ENCODE data around the gene FMN1.

The FMN1 gene

DNA sequence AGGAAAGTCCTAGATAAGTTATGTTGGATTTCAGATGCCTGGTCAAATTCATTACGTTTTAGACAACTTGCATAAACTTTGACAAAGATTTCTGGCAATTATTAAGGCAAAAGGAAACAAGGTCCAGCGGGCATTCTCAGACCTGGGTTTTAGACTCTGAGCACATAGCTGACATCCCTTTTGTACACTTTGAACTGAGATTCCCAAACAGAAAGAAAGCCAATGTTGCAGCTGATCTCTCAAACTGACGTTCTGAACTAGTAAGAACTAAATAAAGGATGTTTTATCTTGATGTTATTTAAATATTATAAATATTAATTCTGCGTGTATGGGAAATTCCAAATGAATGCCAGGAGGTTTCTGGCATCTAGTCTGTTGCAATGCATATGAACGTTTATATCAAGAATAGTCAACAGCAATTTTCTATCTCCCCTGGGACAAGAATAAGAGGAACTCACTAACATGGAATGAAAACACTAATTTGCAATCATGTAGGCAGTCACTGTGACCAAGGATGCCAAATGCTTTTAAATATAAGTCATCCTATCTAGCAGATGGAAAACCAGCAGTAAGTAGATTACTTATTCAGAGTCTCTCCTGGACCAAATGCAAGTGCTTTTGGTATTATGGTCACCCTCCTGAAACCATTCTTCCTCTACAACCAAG lies 274.6 kb downstream of the FMN1 start:
- DNase-seq (ENCODE audit: low spot score): no peak

GRCh38 chr15:32918547-32918946 lies 276.0 kb downstream of the FMN1 start:
- DNase-seq (ENCODE audit: low spot score): no peak

- DNase-seq (ENCODE audit: low spot score): no peak
Observed at GRCh38 chr15:32910839-32911238, 283.7 kb downstream of the FMN1 start.

- DNase-seq (ENCODE audit: low spot score): no peak
Observed at GRCh38 chr15:32909431-32909830, 285.1 kb downstream of the FMN1 start.

- DNase-seq (ENCODE audit: low spot score): no peak
Observed at GRCh38 chr15:32908872-32909271, 285.6 kb downstream of the FMN1 start.

- peak; percentile 16 for DNase-seq (ENCODE audit: low spot score)
Observed at GRCh38 chr15:32908135-32908801, 286.2 kb downstream of the FMN1 start.

DNA sequence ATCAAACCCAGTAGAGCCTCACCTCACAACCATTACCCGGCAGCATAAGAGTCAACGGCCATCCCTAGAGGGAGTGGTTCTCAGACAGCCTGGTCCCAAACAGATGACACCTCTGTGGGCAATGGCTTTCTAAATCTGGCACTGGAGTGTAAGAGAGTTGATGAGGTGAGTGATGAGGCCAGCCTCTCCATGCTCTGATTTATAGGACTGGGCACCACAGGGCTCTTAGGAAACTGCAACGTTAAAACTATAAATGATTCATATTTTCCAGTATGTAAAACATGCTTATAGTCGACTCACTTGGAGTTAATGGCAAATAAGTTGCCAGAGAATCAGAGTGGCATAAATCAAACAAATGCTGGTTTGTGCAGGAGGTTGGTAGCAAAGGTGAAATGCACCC lies 289.0 kb downstream of the FMN1 start:
- DNase-seq (ENCODE audit: low spot score): no peak

DNA sequence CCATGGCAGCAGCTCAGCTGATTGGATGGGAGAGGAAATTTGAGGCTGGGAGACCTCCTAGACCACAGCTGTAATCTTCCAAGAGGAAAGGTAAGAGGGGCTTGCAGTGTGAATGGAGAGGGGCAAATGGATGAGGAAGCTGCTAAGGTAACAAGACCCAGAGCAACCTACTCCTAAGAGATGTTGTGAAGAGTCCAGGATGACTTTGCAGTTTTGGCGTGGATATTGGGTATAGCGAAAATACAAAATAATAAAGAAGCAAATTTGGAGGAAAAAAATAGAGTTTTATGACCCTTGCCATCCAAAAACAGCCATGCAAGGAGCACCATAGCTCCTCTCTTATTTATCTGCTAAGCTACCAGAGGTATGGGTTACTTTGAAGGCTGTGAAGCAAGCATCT lies 290.1 kb downstream of the FMN1 start:
- no peak for DNase-seq (ENCODE audit: low spot score)

- DNase-seq (ENCODE audit: low spot score): no peak
Observed at GRCh38 chr15:32903591-32904290, 290.8 kb downstream of the FMN1 start.

DNA sequence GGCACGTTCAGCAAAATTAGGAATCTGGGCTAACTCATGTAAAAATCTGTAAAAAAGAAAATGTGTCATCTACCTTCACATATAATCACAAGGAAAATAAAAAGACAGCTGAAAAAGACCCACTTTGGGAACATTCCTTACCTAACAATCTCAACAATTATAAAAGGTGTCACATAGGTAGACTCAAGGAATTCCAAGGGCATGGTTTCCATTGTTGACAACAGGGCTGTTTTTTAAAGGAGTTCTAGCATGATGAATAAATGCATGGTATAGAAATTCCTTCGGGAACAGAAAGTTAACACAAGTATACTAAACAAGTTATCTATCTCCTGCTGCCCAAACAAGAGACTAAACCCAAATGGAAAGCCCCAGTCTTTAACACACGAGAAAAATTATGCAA lies 292.5 kb downstream of the FMN1 start:
- DNase-seq (ENCODE audit: low spot score): no peak

DNA sequence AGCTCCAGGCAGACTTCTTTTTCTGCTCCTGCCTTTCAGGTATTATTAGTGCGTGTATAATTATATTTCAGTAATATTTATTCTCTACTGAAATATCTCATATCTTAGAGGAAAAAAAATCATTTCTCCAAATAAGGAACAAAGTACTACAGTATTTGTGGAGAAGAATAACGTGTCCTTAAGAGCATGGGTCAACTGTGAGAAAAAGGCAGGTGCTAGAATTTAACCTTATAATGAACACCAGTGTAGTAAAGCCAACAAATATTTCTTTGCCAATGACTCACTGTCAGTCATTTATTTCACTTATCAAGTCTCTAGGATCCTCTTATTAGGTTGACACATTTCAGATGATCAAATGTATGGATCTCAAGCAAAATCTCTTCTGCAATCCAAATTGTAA lies 293.3 kb downstream of the FMN1 start:
- no peak for DNase-seq (ENCODE audit: low spot score)

GRCh38 chr15:32899126-32899596 lies 295.4 kb downstream of the FMN1 start:
- no peak for DNase-seq (ENCODE audit: low spot score)

- no peak for DNase-seq (ENCODE audit: low spot score)
Observed at GRCh38 chr15:32898414-32898813, 296.1 kb downstream of the FMN1 start.

DNA sequence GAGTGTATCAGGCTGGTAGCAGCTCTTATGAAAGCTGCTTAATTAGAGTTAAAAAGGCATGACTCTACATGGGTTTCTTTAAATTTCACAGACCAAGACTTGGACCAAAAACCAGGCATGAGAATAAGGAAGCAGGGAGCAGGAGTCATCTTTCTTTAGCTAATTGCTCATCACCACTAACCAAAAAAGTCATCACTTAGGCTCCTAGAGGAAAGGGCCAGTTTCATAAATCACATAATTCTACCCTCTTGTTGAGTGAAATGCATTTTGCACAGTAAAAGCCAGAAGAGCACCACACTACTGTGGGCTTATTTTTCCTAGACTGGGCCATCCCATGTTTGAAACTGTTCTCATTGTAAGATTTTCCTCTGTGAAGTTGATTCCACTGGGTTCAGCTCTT lies 301.1 kb downstream of the FMN1 start:
- no peak for DNase-seq (ENCODE audit: low spot score)

DNA sequence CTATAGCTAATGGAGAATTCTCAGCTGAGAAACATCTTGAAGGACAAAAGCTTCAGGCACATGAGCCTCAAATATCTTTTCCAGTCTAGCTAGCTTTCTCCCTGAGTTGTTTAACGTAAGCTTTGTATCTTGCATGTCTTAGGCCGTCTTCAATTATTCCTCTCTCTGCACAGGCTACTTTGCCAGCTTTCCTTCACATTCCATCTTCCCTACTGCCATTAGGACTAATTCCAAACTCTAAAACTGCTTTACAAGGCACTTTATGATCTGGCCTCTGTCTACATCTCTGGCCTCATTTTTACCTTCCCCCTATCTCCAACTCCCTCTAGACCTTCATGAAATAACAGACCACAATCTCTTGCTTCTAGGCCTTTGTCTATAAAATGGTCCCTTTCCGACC lies 305.3 kb downstream of the FMN1 start:
- no peak for DNase-seq (ENCODE audit: low spot score)

DNA sequence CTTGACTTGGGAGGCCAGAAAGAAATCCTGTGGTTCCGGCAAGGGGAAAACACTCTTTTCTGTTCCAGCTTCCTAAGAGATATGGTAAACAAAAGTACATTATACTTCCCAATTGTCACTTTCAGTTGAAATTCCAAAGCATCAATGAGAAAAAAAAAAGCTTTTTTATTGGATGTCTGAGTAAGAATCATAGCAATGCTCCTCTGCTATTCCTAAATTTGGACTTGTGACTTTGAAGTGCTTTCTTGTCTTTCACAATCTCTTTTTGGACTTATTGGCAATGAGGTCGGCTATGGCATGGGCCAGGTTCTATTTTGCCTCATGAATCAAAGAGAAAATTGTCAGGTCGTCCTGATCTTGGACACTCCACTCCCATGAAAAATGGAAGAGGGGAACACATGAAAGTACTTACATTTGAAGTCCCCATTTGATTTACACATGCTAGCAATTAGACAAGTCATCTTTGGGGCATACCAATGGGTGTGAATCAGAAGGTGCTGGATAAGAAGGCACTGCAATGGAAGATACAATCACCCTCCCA lies 306.2 kb downstream of the FMN1 start:
- DNase-seq (ENCODE audit: low spot score): no peak

- DNase-seq (ENCODE audit: low spot score): no peak
Observed at GRCh38 chr15:32887090-32887489, 307.4 kb downstream of the FMN1 start.

DNA sequence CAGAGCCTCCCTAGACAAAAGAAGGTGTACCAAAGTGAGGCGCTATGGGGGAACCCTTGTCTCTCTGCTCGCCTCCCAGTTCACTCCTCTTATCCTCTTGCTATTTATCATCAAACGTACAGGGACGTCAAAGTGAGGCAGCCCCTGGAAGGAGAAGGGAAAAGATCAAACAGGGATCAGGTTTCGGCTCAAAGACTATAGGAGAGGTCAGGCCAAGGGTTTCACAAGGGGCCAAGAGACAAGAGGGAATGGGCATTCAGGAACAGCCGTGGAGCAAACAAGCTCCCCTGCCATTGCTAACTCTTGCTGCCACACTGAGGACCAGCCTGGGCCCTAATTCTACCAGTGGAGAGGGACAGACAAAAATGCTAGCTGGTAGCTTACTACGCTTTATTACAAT lies 308.1 kb downstream of the FMN1 start:
- DNase-seq (ENCODE audit: low spot score): no peak

DNA sequence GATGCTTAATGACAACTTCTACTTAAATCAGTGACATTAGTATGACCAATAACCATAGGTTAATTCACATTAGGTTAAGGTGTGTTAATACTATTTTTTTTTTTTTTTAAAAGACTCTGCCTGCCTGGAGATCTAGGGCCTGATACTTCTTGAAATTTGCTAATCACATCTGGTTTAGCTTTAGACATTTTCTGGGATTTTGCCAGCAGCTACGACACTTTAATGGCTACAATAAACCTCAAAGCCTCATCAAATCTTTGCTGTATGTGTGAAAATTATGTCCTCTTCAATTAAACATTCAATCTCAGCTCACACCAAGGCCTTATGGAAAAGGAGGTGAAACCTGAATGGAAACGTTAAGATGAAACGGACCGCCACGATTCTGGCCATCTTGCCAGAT lies 308.8 kb downstream of the FMN1 start:
- no peak for DNase-seq (ENCODE audit: low spot score)

- DNase-seq (ENCODE audit: low spot score): no peak
Observed at GRCh38 chr15:32884146-32884545, 310.4 kb downstream of the FMN1 start.

DNA sequence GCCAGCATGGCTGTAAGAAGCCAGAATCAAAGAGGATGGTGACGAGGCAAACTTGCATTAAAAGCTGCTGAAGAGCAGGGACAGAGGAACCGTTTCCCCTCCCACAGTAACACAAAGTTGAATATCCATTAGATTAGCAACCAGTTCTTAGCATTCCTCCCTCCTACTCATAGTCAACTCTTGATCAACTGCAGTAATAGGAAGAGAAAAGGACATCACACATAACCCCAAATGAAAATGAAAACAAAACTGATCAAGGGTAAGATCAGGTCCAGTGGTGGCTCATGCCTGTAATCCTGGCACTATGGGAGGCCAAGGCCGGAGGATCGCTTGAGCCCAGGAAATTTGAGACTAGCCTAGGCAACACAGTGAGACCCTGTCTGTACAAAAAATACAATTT lies 311.6 kb downstream of the FMN1 start:
- DNase-seq (ENCODE audit: low spot score): no peak

- no peak for DNase-seq (ENCODE audit: low spot score)
Observed at GRCh38 chr15:32881528-32881927, 313.0 kb downstream of the FMN1 start.

- DNase-seq (ENCODE audit: low spot score): no peak
Observed at GRCh38 chr15:32880642-32881041, 313.9 kb downstream of the FMN1 start.
